ENCODE data around the gene AKR1B1.

AKR1B1 gene

DNA sequence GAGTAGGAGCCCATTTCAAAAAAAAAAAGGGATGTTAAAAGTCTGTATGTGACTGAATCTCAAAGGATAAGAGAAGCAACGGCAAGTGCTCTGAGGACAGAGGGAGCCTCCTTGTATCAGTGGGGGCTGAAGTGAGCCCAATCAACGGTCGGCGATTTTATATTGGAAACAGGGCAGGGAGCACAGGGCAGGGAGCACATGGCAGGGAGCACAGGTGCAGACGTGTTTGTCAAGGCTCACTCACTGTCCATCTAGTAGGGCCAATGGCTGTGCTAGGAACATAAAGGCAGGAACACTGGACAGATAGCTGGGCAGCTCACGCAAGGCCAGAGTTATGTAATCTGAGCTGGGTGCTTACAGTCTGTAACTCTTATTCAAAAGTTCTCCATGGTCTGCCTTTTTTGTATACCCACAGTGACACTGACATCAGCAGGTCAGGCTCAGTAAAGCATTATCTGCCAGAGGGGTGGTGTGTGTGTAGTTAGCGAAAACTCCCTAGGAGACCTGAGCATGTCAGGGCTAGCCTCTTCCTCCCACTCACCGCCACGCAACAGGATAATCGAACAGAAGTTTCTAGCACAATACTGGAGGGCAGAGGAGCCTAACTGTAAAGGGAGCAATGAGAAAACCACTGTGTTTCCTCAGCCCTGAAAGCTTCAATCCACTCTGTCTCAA lies 15.4 kb downstream of the AKR1B1 start:
- DNase-seq = no peak

DNA sequence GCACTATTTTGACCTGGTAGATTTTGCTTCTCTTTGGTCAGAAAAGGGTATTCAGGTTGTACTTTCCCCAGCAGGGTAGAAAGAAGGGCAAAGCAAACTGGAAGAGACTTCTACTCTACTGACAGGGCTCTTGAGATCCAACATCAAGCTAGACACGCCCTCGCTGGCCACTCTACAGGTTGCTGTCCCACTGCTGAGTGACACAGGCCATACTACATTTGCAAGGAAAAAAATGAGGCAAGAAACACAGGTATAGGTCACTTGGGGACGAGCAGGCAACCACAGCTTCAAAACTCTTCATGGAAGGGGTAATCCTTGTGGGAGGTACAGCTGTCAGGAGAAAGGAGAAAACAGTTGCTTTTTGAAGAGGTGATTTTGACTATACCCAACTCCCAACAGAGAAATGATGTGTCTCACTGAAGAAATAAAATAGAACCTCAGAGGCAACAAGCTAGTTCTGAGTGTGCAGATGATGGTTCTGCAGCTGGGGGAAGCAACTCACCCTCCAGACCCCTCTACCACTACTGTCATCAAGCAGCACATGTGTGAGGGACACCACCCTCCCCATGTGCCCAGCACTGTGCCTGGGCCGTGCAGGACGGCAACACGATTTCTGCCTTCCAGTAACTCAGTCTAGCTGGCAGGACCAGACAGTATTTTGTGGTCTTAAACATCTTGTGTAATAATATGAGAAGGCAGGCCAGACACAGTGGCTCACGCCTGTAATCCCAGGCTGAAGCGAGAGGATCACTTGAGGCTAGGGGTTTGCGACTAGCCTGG lies 16.3 kb downstream of the AKR1B1 start:
- no peak for DNase-seq

DNA sequence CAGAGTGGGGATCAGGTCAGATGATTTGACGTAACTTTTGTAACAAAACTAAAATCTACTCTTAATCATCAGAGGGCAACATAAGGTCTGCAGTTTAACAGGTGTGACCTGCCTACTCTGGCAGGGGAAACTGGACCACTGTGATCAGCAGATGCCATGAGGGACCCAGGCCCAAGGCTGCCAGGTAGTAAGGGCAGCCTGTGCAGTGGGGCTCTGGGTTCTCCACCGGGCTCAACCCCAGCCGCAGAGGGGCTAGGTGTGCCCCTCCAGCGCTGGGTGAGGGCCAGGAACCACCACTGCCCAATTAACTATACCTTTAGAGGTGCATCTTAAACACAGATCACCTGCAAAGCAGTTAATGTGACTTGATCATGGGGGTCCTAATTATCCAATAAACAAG lies 17.6 kb downstream of the AKR1B1 start:
- DNase-seq = no peak

DNA sequence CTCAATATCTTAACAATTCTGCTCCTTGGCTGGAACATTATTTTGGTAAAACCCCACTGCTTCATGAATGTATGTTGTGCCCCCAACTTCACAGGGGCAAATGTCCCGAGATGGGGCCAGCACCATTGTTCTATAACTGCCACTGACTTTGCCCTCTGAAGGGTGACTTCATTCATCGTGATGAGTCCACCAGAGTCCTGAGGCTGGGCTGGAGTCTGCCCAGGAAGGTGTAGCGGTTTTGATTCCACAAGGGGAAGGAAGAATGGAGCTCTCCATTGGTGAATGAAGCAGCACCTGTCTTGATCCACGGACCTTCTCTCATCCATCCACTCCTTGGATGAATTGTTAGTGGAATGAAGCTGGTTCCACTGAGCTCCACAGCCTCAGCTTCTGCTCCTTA lies 18.4 kb downstream of the AKR1B1 start:
- no peak for DNase-seq

DNA sequence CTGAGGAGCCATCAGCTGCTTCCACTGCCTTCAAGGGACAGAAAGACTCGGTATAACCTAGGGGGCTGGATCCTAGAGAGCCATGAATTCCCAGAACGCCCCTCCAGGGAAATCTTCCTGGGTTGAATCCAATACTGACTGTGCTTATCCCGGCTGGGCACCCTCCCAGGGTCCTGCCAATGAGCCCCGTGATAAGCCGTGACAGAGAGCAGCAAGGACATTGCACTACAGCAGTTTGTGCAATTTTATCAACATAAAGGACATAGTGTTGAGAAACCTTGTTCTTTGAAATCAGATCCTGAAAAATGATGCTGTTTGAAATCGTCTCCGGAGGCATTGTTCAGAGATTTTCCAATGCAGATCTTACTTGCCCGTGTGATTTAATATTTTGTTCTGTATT lies 18.8 kb downstream of the AKR1B1 start:
- no peak for DNase-seq

DNA sequence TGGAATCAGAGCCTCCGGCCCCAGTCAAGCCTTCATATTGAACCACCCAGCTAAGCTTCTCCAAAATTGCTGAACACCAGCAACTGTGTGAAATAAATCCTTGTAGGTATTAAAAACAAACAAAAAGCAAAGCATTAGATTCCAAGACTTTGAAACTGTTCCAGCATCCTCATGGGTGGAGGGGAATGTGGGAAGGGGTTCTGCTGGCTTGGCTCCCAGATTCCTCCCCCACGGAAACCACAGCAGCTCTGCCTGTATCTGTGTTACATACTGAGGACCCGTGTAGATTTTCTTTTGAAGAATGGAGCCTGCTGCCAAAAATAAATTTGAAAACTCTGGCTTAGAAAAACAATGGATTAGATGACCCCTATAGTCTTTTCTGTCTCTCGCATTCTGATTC lies 20.0 kb downstream of the AKR1B1 start:
- no peak for DNase-seq

DNA sequence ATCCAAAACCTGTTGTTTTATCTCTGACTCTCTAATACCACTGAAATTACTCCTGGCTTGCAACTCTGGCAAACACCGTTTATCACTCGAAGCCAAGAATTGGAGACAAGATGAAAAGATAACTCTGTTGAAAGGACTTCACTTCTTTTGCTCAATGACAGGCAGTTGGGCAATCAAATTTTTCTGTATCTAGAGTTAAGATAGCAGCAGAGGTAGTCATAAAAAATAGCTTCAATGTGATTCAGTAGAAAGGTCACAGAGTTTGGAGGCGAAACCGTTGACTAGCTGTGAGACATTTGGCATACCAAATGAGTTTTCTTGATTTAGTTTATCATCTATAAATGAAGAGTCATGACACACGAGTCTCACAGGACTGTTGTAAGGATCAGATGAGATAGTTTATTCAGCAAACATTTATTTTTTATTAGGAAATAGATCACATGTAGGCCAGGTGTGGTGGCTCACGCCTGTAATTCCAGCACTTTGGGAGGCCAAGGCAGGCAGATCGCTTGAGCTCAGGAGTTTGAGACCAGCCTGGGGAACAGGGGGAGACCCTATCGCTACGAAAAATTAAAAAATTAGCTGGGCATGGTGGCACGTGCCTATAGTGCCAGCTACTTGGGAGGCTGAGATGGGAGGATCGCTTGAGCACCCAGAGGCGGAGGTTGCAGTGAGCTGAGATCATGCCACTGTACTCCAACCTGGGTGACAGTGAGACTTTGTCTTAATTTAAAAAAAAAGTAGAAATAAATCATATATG lies 23.6 kb downstream of the AKR1B1 start:
- no peak for DNase-seq

DNA sequence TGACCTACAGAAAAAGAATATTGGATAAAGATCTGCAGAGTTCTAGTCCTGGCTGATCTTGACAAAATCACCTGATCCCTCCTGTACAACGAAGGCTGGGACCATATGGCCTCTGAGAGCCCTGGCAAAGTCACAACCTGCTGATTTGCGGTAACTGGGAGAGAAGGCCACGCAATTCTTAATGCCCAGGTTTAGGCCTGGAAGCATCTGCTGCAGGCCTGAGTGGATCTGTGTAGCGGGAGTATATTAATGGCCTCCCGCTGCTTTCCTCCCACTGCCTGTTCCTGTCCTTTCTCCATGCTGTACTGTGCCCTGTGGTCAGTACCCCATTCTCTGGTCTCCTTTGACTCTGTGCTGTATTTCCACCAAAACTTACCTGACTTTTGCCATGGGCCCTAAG lies 24.2 kb downstream of the AKR1B1 start:
- DNase-seq = no peak

DNA sequence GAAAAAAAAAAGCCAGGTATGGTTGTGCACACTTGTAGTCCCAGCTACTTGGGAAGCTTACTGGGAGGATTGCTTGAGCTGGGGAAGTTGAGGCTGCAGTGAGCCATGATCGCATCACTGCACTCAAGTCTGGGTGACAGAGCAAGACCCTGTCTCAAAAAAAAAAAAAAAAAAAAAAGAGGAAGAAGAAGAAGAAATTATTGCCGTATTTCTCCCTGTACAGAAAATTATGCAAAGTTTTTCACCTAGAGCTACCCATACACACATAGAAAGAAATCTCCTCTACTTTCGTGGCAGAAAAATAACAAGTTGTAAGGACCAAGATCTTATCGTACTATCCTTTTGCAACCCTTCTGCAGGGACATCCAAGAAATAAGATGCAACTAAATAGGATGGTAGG lies 25.5 kb downstream of the AKR1B1 start:
- no peak for DNase-seq

DNA sequence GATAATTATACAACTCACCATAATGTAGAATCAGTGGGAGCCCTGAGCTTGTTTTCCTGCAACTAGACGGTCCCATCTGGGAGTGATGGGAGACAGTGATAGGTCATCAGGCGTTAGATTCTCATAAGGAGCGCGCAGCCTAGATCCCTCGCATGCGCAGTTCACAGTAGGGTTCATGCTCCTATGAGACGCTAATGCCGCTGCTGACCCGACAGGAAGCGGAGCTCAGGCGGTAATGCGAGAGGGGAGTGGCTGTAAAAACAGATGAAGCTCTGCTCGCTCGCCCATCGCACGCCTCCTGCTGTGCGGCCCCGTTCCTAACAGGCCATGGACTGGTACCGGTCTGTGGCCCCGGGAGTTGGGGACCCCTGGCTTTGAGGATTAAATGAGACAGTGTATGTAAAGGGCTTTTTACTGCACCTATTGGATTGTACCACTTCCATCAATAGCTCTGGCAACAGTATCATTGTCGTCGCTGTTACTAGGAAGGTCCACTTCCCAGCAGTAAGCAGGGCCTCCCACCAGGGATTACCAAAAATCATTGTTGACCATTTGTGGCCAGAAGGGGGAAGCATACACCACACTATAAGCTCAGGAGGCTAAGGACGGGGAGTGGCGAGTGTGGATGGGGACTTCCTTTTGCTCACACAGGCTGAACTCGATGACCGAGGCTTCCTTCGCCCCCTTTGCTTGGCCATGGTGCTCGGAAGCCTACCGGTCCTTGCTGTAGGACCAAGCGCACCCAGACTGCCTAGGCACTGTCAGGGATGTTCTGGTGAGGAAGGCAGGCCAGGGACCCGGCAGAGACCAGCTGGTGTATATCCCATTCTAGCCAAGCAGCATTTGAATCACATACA lies 26.4 kb downstream of the AKR1B1 start:
- peak; percentile 85 for DNase-seq

DNA sequence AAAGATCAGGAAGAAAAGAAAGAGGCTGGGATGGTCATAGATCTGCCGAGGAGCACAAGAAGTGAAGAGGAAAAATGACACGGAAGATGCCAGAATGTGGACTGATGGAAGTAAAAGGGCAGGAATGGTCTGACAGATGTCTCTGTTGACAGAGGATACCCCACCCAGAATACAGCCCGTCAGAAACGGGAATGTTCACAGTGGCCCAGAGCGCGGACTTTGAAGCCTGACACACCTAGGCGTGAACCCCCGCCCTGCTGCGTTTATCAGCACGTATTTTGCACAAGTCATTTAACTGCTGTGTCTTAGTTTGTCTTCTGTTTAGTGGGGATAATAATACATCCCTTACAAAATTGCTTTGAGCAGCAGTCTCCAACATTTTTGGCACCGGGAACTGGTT lies 27.1 kb downstream of the AKR1B1 start:
- no peak for DNase-seq

DNA sequence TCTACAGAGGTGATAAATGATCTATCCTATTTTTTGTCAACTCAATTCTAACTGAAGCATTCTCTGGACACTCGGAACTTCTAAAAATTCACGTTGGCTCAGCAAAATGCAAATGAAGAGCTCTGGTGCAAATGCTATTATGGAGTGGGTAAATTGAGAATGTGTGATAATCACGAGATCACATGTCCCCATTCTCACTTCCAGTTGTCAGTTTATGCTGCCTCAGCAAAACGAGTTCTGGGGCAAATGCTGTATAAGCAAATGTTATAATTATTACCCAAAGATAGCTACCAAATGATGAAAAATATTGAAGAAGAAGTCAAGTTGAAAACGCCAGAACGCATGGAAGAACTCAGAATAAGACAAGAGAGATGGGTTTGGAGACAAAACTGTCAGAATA lies 29.4 kb downstream of the AKR1B1 start:
- DNase-seq = no peak

DNA sequence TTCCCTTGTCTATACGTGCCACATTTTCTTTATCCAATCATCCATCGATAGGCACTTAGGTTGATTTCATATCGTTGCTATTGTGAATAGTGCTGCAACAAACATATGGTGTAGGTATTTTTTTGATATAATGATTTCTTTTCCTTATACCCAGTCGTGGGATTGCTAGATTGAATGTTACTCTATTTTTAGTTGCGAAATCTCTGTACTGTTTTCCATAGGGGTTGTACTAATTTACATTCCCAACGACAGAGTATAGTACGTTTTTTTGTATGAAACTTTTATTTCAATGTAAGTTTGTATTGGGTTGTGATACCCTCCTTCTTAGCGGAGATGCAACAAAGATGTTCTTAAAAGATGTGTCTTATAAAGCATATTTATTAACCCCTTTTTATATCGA lies 30.0 kb downstream of the AKR1B1 start:
- no peak for DNase-seq

DNA sequence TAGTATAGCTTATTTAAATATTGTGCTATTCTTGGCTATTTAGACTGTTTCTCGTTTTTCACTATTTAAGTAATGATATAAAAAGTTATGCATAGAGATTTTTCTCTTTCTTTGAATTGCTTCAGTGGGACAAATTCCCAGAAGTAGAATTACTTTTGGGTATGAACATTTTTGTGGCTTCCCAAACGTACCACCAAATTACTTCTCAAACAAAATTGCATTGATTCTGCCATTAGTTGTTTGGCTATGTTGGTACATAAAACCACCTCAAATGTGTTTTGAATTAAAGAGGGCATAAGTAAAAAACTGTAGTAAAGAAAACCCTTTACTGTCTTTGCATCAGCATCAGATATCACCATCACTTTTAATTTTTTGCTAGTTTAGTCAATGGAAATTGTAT lies 31.0 kb downstream of the AKR1B1 start:
- no peak for DNase-seq

DNA sequence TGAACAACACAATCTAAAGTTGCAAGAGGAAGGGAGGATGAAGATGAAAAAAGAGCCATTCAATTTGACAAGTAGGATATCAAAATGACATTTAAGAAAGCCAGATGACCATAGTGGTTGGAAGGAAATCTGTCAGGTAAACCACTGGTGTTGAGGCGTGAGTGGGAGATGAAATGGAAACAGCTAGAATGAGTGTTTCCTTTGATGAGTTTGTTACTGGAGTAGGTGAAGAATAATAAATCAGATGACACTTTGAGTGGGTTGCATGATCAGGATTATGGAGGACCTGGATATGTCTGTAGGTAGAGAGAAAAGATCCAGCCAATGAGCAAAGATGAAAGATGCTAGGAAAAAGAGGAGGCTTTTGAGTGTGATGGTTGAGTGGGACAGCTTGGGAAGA lies 33.1 kb downstream of the AKR1B1 start:
- no peak for DNase-seq

DNA sequence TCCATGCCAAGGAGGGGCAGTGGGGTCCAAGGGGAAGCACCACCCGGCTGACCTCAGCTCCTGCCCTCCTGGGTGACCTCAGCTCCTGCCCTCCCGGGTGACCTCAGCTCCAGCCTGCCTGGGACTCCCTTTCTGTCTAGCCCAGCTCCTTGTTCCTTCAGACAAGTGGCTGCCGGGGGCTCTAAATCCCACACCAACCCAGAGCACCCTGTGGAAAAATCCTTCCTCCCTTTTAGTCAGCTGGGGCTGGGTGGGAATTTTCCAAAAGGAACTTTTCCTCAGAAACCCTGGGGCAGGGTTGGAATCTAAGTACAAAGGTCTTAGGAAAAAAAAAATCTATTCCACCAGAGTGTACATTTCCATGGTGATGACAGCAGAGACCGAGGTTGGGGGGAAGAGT lies 36.3 kb downstream of the AKR1B1 start:
- no peak for DNase-seq

DNA sequence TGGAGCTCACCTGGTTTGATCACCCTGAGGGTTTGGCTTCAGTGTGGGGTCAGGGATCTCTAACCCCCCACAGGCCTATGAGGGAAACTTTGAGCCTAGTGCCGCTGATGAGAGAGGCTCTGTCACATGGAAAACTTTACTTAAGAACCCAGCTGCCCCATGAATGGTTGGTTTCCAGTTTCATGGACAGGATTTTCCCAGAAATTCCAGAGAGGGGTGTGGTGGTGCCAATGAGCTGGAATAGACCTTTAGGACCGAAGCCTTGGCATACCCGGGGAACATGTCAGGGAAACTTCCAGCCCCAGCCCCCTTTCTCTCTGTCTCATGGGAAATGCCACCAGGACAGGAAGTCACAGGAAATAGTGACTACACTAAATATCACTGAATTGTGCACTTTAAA lies 36.9 kb downstream of the AKR1B1 start:
- DNase-seq = no peak

DNA sequence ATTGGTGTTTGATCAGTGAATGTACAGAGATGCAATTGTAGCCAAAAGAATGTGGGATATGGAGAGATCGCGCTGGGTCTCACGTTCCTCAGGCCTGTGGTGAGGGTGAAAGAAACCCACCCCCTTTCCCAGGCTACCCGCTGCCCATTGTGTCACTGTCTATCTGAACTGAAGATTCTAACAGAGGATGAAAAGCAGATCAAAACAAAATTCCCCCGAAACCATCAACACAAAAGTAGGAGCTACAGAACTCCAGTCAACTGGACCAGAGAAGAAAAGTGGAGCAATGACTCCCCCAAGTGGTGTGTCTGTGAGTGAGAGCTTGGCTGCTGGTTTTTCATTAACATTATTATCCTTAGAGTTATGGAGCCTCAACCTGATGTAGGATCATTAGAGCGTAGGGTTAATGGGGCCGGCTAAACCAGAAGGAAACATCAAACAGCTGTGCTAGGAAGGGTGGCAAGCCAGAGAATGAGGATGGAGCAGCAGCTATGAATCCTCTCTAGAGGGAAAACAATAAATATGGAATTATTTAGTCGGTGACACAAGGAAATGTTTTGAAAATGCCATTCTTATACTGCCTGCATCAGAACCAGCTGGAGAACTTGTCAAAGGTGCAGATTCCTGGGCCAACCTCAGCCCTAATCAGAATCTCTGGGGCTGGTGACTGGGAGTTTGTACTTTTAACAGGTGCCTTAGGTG lies 38.3 kb downstream of the AKR1B1 start:
- DNase-seq = no peak

DNA sequence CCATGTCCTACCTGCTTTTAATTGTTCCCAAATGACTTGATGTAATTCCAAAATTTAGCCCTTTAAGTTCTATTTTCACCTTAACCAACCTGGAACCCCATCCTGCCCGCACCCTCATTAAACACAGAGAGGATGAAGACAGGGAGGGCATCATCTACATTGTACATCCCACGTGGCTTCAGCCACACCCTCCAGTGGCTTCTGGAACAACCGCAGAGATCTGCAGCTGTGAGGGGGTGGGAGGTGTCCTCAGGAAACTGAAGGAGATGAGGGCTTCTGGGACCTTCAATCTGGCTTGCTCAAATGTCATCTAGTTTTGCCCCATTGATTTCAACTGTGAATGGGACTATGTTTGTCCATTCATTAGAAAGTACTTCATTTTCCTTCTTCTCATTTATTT lies 39.0 kb downstream of the AKR1B1 start:
- DNase-seq = no peak

DNA sequence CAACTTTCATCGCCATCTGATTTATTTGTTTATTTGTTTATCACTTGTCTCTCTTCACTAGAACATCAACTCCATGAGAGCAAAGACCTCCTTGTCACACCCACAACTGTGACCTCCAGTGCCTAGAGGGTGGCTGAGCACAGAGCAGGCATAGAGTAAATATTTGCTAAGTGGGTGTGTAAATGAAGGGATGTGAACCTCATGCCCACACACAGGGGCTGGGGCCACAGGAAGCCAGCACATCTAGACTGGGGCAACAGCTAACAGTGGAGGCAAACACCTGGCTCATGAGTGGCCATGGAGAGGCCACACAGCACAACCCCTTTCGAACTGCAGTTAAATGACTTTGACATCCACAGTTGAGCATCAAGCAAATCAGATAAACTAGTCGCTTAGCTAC lies 39.8 kb downstream of the AKR1B1 start:
- no peak for DNase-seq

DNA sequence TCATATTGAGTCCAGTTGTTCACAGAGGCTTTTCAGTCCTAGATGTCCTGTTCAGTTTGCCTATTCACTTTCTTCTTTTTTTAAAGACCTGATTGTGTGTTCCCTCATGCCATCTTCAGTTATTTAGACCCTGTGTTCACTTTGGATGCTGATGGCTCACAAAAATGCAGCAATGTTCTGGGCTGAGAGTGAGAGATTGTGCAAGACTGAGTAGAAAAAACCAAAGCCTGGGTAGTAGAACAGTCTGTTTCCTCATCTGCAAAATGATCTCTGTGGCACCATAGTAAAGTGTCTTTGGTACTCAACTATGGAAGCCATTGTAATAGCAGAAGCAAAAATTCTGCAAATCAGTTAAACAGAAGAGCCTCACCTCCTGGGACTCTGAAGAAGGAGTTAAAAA lies 43.2 kb downstream of the AKR1B1 start:
- no peak for DNase-seq

DNA sequence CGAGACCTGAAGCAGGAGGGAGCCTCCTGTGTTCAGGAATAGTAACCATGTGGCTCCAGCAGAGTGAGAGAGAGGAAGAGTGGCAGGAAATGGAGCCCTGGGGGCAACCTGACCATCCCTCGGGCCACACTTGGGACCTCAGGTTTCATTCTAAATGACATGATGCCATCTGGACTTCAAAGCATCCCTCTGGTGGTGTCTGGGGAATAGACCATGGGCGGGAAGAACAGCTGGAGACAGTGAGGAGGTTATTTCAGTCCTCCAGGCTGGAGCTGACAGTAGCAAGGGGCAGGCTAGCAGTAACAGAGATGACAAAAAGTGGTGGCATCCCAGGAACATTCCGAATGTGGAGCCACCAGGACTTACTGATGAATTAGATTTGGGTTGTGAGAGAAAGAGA lies 44.8 kb downstream of the AKR1B1 start:
- DNase-seq = no peak

DNA sequence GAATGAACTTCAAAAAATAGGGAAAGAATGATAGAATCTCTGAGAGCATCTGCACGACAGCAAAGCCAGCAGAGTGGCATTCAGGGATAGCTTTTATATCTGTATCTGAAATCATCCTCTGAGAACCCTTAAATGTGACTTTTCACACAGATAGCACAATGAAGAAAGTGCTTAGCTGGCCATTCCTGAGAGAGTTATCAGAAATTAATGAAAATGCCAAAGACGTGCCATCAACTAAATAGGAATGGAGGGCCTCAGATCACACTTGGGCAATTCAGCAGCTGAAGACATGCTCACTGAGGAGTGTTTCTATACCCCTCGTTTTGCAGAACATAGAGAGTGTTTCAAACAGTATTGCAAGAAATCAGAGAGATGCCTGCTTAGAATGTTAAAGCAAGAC lies 51.6 kb downstream of the AKR1B1 start:
- DNase-seq = no peak
